H1 (cell line): ENCODE data around the gene HGD. TPM values are rescaled to one million over a fixed set of nuclear protein-coding genes. Genes with fewer than 3 reads are reported as not detected.

Experiments
- CTCF ChIA-PET: fragments of 300-600 bp; sonication (Branson Sonifier 250); formaldehyde crosslinking; loops from one replicate; lab custom pipeline; 2021; ENCODE audit not compliant: partially characterized antibody; lab: Charles Lee
- POLR2A ChIA-PET: fragments of 300-600 bp; sonication (Branson Sonifier 250); formaldehyde crosslinking; loops from one replicate; lab custom pipeline; 2021; ENCODE audit warnings: inconsistent platforms; ENCODE audit not compliant: partially characterized antibody; lab: Charles Lee
- DNase-seq, 2 experiments: peaks; one replicate each; pipeline versions ENCODE4 v3.0.0 to v3.0.0-alpha.2; 2010 to 2022; ENCODE audit warnings: low spot score in 2 of 2, low read depth in 1 of 2, mixed read lengths in 1 of 2
- FAIRE-seq: peaks from 2 replicates; lab custom pipeline; 2011; peaks lifted over from hg19 to GRCh38; lab: Jason Lieb, UNC
- H2AFZ ChIP-seq: 2 replicates; pipeline ENCODE4 v1.8.1; 2012; ENCODE audit warnings: low read length, inconsistent platforms
- H2AK5ac ChIP-seq: 2 replicates; pipeline ENCODE4 v1.6.1; 2013; ENCODE audit warnings: low read depth, low read length
- H2BK120ac ChIP-seq: replicated peaks from 2 replicates; pipeline ENCODE3; 2013; ENCODE audit warnings: low read depth, low read length, inconsistent platforms
- H2BK12ac ChIP-seq: 2 replicates; pipeline ENCODE4 v1.6.1; 2013; ENCODE audit warnings: low read depth, low read length
- H2BK15ac ChIP-seq: 2 replicates; pipeline ENCODE4 v1.6.1; 2013; ENCODE audit warnings: low read length
- H2BK20ac ChIP-seq: 2 replicates; pipeline ENCODE4 v1.6.1; 2013; ENCODE audit warnings: low read length
- H2BK5ac ChIP-seq: 2 replicates; pipeline ENCODE4 v1.6.1; 2013; ENCODE audit warnings: low read depth, low read length
- H3K14ac ChIP-seq: 2 replicates; pipeline ENCODE4 v1.6.1; 2013; ENCODE audit warnings: inconsistent platforms; ENCODE audit not compliant: insufficient read length
- H3K18ac ChIP-seq: 2 replicates; pipeline ENCODE4 v1.6.1; 2013; ENCODE audit warnings: low read length; ENCODE audit errors: extremely low read depth
- H3K23ac ChIP-seq: 2 replicates; pipeline ENCODE4 v1.6.1; 2013; ENCODE audit warnings: inconsistent platforms; ENCODE audit not compliant: insufficient read length
- H3K23me2 ChIP-seq: 2 replicates; pipeline ENCODE4 v1.6.1; 2013; ENCODE audit warnings: low read depth, low read length
- H3K27ac ChIP-seq: 2 replicates; pipeline ENCODE4 v1.6.1; 2011; ENCODE audit warnings: low read depth, low read length, inconsistent platforms
- H3K27me3 ChIP-seq, 4 experiments: replicated peaks in 1 of 4; 1 replicate in 1 of 4; 2 replicates in 3 of 4; pipeline versions ENCODE4 v1.6.1 to v1.8.1; 2011 to 2013; ENCODE audit warnings: low read length in 3 of 4, mild to moderate bottlenecking in 3 of 4, inconsistent platforms in 2 of 4, mixed read lengths in 2 of 4, moderate library complexity in 1 of 4; ENCODE audit not compliant: control insufficient read depth in 3 of 4, insufficient read depth in 3 of 4; ENCODE audit errors: extremely low read depth in 1 of 4
- H3K36me3 ChIP-seq, 4 experiments: 2 replicates each; pipeline versions ENCODE4 v1.6.1 to v1.8.1; 2011 to 2013; ENCODE audit warnings: mild to moderate bottlenecking in 4 of 4, low read length in 3 of 4, moderate library complexity in 2 of 4, control low read depth in 1 of 4, inconsistent platforms in 1 of 4; ENCODE audit not compliant: insufficient read depth in 4 of 4, control insufficient read depth in 2 of 4
- H3K4ac ChIP-seq: replicated peaks from 2 replicates; pipeline ENCODE3; 2013; ENCODE audit warnings: low read length, low read depth, mixed read lengths, inconsistent platforms; ENCODE audit not compliant: insufficient read length
- H3K4me1 ChIP-seq, 4 experiments: replicated peaks in 1 of 4; 1 replicate in 1 of 4; 2 replicates in 3 of 4; pipeline versions ENCODE4 v1.6.1 to v1.8.1; 2011 to 2013; ENCODE audit warnings: low read length in 3 of 4, inconsistent platforms in 2 of 4, mixed read lengths in 1 of 4; ENCODE audit not compliant: insufficient read depth in 4 of 4, control insufficient read depth in 3 of 4
- H3K4me2 ChIP-seq, 2 experiments: 2 replicates each; pipeline versions ENCODE4 v1.6.1 to v1.8.1; 2011 to 2013; ENCODE audit warnings: low read depth in 2 of 2, low read length in 2 of 2, control low read depth in 1 of 2, inconsistent platforms in 1 of 2, mild to moderate bottlenecking in 1 of 2; ENCODE audit not compliant: insufficient read depth in 1 of 2
- H3K4me3 ChIP-seq, 4 experiments: fragments of 200-600, 300-600 bp in 1 of 4; sonication (generic), shearing (Covaris generic), sonication (Bioruptor Twin) in 1 of 4; 2 replicates each; pipeline versions ENCODE4 v1.5.1 to v1.8.1; 2011 to 2016; ENCODE audit warnings: low read length in 4 of 4, low read depth in 3 of 4, control low read depth in 2 of 4, inconsistent platforms in 2 of 4, mild to moderate bottlenecking in 2 of 4, mixed read lengths in 1 of 4, moderate library complexity in 1 of 4; ENCODE audit not compliant: insufficient read depth in 2 of 4; ENCODE audit errors: extremely low read depth in 1 of 4
- H3K56ac ChIP-seq: replicated peaks from 2 replicates; pipeline ENCODE3; 2013; ENCODE audit warnings: low read depth, mild to moderate bottlenecking, mixed read lengths, low read length, inconsistent platforms; ENCODE audit not compliant: insufficient read length
- H3K79me1 ChIP-seq: 2 replicates; pipeline ENCODE4 v1.6.1; 2013; ENCODE audit warnings: low read depth, low read length, control low read depth
- H3K79me2 ChIP-seq, 2 experiments: 2 replicates each; pipeline versions ENCODE4 v1.6.1 to v1.8.1; 2012 to 2013; ENCODE audit warnings: low read length in 2 of 2, mild to moderate bottlenecking in 2 of 2, inconsistent platforms in 1 of 2; ENCODE audit not compliant: insufficient read depth in 2 of 2, control insufficient read depth in 1 of 2
- H3K9ac ChIP-seq, 4 experiments: replicated peaks in 1 of 4; 1 replicate in 1 of 4; 2 replicates in 3 of 4; pipeline versions ENCODE4 v1.6.1 to v1.8.1; 2011 to 2013; ENCODE audit warnings: low read depth in 3 of 4, low read length in 3 of 4, control low read depth in 2 of 4, mild to moderate bottlenecking in 2 of 4, moderate library complexity in 2 of 4, inconsistent platforms in 1 of 4; ENCODE audit errors: extremely low read depth in 1 of 4
- H3K9me3 ChIP-seq, 2 experiments: 2 replicates each; pipeline versions ENCODE4 v1.6.1 to v1.8.1; 2012 to 2013; ENCODE audit warnings: mild to moderate bottlenecking in 2 of 2, moderate library complexity in 2 of 2, control low read depth in 1 of 2, inconsistent platforms in 1 of 2, low read depth in 1 of 2, low read length in 1 of 2, mixed read lengths in 1 of 2; ENCODE audit not compliant: insufficient read depth in 2 of 2
- H4K20me1 ChIP-seq, 2 experiments: replicated peaks in 1 of 2; 2 replicates each; pipeline versions ENCODE3 to v1.8.1; 2011 to 2013; ENCODE audit warnings: inconsistent platforms in 2 of 2, low read length in 2 of 2, mild to moderate bottlenecking in 1 of 2; ENCODE audit not compliant: insufficient read depth in 2 of 2, control insufficient read depth in 1 of 2
- H4K5ac ChIP-seq: 2 replicates; pipeline ENCODE4 v1.6.1; 2013; ENCODE audit warnings: low read length, low read depth, mixed read lengths, inconsistent platforms; ENCODE audit not compliant: insufficient read length
- H4K8ac ChIP-seq: 2 replicates; pipeline ENCODE4 v1.8.0; 2013; ENCODE audit warnings: mild to moderate bottlenecking, moderate library complexity, low read length, inconsistent platforms; ENCODE audit not compliant: insufficient read depth; ENCODE audit errors: extremely low read depth
- H4K91ac ChIP-seq: replicated peaks from 2 replicates; pipeline ENCODE3; 2013; ENCODE audit warnings: low read length, mixed read lengths, inconsistent platforms; ENCODE audit not compliant: insufficient read length
- ASH2L ChIP-seq: fragments of 200-600, 300-600 bp; sonication (generic); IDR thresholded peaks from one replicate; pipeline ENCODE4 v1.7.1; 2017; ENCODE audit warnings: low read length
- ATF2 ChIP-seq: IDR thresholded peaks from 2 replicates; pipeline ENCODE4 v1.6.1; 2012; ENCODE audit warnings: low read length, inconsistent platforms
- BCL11A ChIP-seq, 2 experiments: IDR thresholded peaks; one replicate each; pipeline ENCODE4 v1.6.1; 2011; ENCODE audit warnings: low read depth in 2 of 2, low read length in 2 of 2, mild to moderate bottlenecking in 2 of 2
- CBX8 ChIP-seq: fragments of 300-800, 300-1000 bp; sonication (generic); IDR thresholded peaks from 2 replicates; pipeline ENCODE4 v1.7.1; 2016; ENCODE audit warnings: low read depth, low read length, borderline replicate concordance
- CEBPB ChIP-seq: IDR thresholded peaks from 2 replicates; pipeline ENCODE4 v1.6.1; 2012; ENCODE audit warnings: low read depth, low read length
- CREB1 ChIP-seq: IDR thresholded peaks from 2 replicates; pipeline ENCODE4 v1.6.1; 2012; ENCODE audit warnings: inconsistent platforms
- CTBP2 ChIP-seq: IDR thresholded peaks from 2 replicates; pipeline ENCODE4 v1.7.0; 2011; ENCODE audit warnings: borderline replicate concordance, mild to moderate bottlenecking, moderate library complexity, mixed read lengths, low read length; ENCODE audit not compliant: insufficient read depth, insufficient read length
- EP300 ChIP-seq, 2 experiments: IDR thresholded peaks; 1 replicate in 1 of 2; 2 replicates in 1 of 2; pipeline ENCODE4 v1.6.1; 2011 to 2012; ENCODE audit warnings: low read depth in 2 of 2, low read length in 2 of 2, mild to moderate bottlenecking in 2 of 2, borderline replicate concordance in 1 of 2, inconsistent platforms in 1 of 2, moderate library complexity in 1 of 2
- GTF2F1 ChIP-seq: IDR thresholded peaks from 2 replicates; pipeline ENCODE4 v1.6.1; 2012; ENCODE audit warnings: low read depth, low read length, improper control_type of control experiment, borderline replicate concordance
- JUN ChIP-seq: IDR thresholded peaks from 2 replicates; pipeline ENCODE4 v1.6.1; 2011; ENCODE audit warnings: low read depth, mild to moderate bottlenecking, improper control_type of control experiment, low read length
- KDM4A ChIP-seq: IDR thresholded peaks from one replicate; pipeline ENCODE4 v1.7.1; 2012; ENCODE audit warnings: low read depth, mild to moderate bottlenecking, moderate library complexity, low read length, inconsistent platforms; ENCODE audit not compliant: severe bottlenecking
- NRF1 ChIP-seq: IDR thresholded peaks from 2 replicates; pipeline ENCODE4 v1.6.1; 2011; ENCODE audit warnings: mild to moderate bottlenecking, low read depth, low read length, improper control_type of control experiment
- PHF8 ChIP-seq: fragments of 200-600 bp; sonication (generic); conservative IDR thresholded peaks from 2 replicates; pipeline ENCODE4 v1.7.1; 2012; ENCODE audit warnings: low read depth, mild to moderate bottlenecking, inconsistent platforms, low read length, moderate library complexity
- SP4 ChIP-seq: IDR thresholded peaks from 2 replicates; pipeline ENCODE4 v1.6.1; 2012; ENCODE audit warnings: low read length, inconsistent platforms
- TEAD4 ChIP-seq: IDR thresholded peaks from 2 replicates; pipeline ENCODE4 v1.6.1; 2012; ENCODE audit warnings: low read depth, low read length, inconsistent platforms, mixed read lengths
- polyA plus RNA-seq, 7 experiments: library from polyadenylated mRNA; depleted of rRNA in 3 of 7; stranded (reverse) in 5 of 7; unstranded in 2 of 7; fragments of >200 nt in 5 of 7; fragments of 200-250 nt in 2 of 7; gene quantifications; 1 replicate in 5 of 7; 2 replicates in 1 of 7; 4 replicates in 1 of 7; pipeline versions ENCODE4 v1.2.1 to v1.2.3, GENCODE V29; 2011 to 2013; ENCODE audit warnings: missing spikeins in 2 of 7, mixed read lengths in 2 of 7
- total RNA-seq: library from RNA; stranded (reverse); fragmentation: NEBNext Ultra II Directional; extraction: Animal tissue kit (Norgen Biotek cat#: 25700); gene quantifications from 2 replicates; pipeline ENCODE4 v1.2.1, GENCODE V29; 2021

HGD gene
- total and polyA plus RNA-seq, 2 of the 8 experiments (the other 6 are each of a cell fraction or from before 2014, with no cell fraction given): 0.11 TPM; not detected in 1

GRCh38 chr3:120625159-120625586 lies 56.9 kb downstream of the HGD start:
- Histone ChIP-seq H4K91ac (no peak overlapping the region), H3K4me3 (no peak overlapping the region), H2BK15ac (no peak overlapping the region), H4K20me1 (no peaks in the 10 kb centered on the region), H4K8ac (no peak overlapping the region), H3K4ac (no peak overlapping the region), H3K27me3 (no peaks in the 10 kb centered on the region), H2AFZ (no peak overlapping the region), H3K9me3 (peaks cover 24% of the 10 kb centered on the region in 2 experiments), H3K4me1 (no peaks in the 10 kb centered on the region), H3K23me2 (no peaks in the 10 kb centered on the region), H2BK12ac (no peak overlapping the region), H2BK20ac (no peak overlapping the region), H3K56ac (no peak overlapping the region), H4K5ac (no peak overlapping the region), H3K27ac (no peak overlapping the region), H3K4me2 (no peak overlapping the region), H3K14ac (no peak overlapping the region), H3K36me3 (peaks cover 0 to 4% (median 0%) of the 10 kb centered on the region in 4 experiments; a peak in 1 of 8 replicates), H2AK5ac (no peak overlapping the region), H3K23ac (no peak overlapping the region), H3K79me1 (no peaks in the 10 kb centered on the region), H2BK120ac (no peak overlapping the region), H3K18ac (no peak overlapping the region), H3K9ac (no peak overlapping the region), H2BK5ac (no peak overlapping the region), H3K79me2 (no peaks in the 10 kb centered on the region)
- POLR2A ChIA-PET: no interaction called here
- CTCF ChIA-PET: no interaction called here
- DNase-seq: no peak
- FAIRE-seq: no peak
- TF ChIP-seq GTF2F1 (no peak), CTBP2 (no peak), CBX8 (no peak), PHF8 (no peak), JUN (no peak), CEBPB (no peak), BCL11A (IDR thresholded peaks at IDR 0.05; ENCODE audit: low read depth in 2 of 2, low read length in 2 of 2) (no peak), SP4 (no peak), EP300 (IDR thresholded peaks at IDR 0.05; ENCODE audit: borderline replicate concordance in 1 of 2, low read depth in 2 of 2, low read length in 2 of 2) (no peak), ASH2L (no peak), KDM4A (no peak), TEAD4 (no peak), NRF1 (no peak), ATF2 (no peak), CREB1 (no peak)
